Right lobe of liver (tissue), 6 donors: ENCODE results near the gene ZDHHC21. TPM values are rescaled to one million over a fixed set of nuclear protein-coding genes. Genes with fewer than 3 reads are reported as not detected.

Experiments used
- ATAC-seq, 4 donors: fragments of 200-7000 bp; cut with Tn5 transposase; one replicate each; pipeline ENCODE4 v1.9.1; 2020; ENCODE audit warnings: mild to moderate bottlenecking in 4 of 4, moderate library complexity in 4 of 4
- DNase-seq, 3 donors: peaks; one replicate each; pipeline ENCODE4 v3.0.0-alpha.2; 2020
- H3K27ac ChIP-seq, 3 donors: fragments of 200-600 bp; one replicate each; pipeline ENCODE4 v1.8.0; 2022
- H3K27me3 ChIP-seq, 2 donors: fragments of 200-600 bp; one replicate each; pipeline ENCODE4 v1.8.0; 2022
- H3K36me3 ChIP-seq, 4 donors: fragments of 200-600 bp; sonication (generic) in 1 of 4; one replicate each; pipeline versions ENCODE4 v1.5.1 to v1.8.0; 2017 to 2022; ENCODE audit warnings: control low read depth in 1 of 4
- H3K4me1 ChIP-seq, 4 donors: fragments of 200-600 bp; sonication (generic) in 1 of 4; one replicate each; pipeline versions ENCODE4 v1.5.1 to v1.8.0; 2017 to 2022; ENCODE audit warnings: control low read depth in 1 of 4
- H3K4me3 ChIP-seq, 3 donors: fragments of 200-600 bp; one replicate each; pipeline ENCODE4 v1.8.0; 2022
- H3K9me3 ChIP-seq, 4 donors: fragments of 200-600 bp; sonication (generic) in 1 of 4; one replicate each; pipeline versions ENCODE4 v1.5.1 to v1.8.0; 2017 to 2022; ENCODE audit warnings: control low read depth in 1 of 4
- POLR2A ChIP-seq: fragments of 450-650 bp; IDR thresholded peaks from one replicate; pipeline ENCODE4 v1.6.1; 2017; ENCODE audit warnings: antibody characterized with exemption, mild to moderate bottlenecking
- WGBS: methylation state at CpG from one replicate; pipeline ENCODE4 v1.1.6; 2018; ENCODE audit warnings: low coverage, low lambda C conversion rate; ENCODE audit not compliant: insufficient coverage; ENCODE audit errors: missing lambda C conversion rate; 5-methylcytosine and 5-hydroxymethylcytosine counted together
- intact Hi-C, 2 donors: fragments of 100-400 bp; cut with DNase I; formaldehyde crosslinking; loops; one replicate each; pipeline versions ENCODE4 v1.11.2 to v1.14.1; 2022
- total RNA-seq, 6 experiments: library from RNA; depleted of rRNA in 2 of 6; stranded (reverse); fragments of >200 nt in 2 of 6; fragmentation: NEBNext Ultra II Directional in 3 of 6; extraction: Animal tissue kit (Norgen Biotek cat#: 25700) in 3 of 6; gene quantifications; one replicate each; pipeline versions ENCODE4 v1.1.0 to v1.2.4, GENCODE V29; 2016 to 2023
- TF ChIP-seq, protein P1 (sequence below), 4 donors: fragments of 200-600 bp in 3 of 4; fragments of 450-650 bp in 1 of 4; IDR thresholded peaks; one replicate each; pipeline versions ENCODE4 v1.5.1 to v1.8.0; 2016 to 2022; ENCODE audit warnings: antibody characterized with exemption in 4 of 4, mild to moderate bottlenecking in 2 of 4
- donor health status: DM: no; HTN: yes; CAD: no.
- donor health status: DM: no; HTN: no; CAD: no.
- donor health status: DM: no; HTN: no; CAD: no.
- donor health status: DM: no; HTN: yes; CAD: no.
- donor health status: DM: no; HTN: yes; CAD: no.

The ZDHHC21 gene
- total RNA-seq, 6 experiments from 2014 or later: 2.7 to 5.3 (median 4.5) TPM

- no peak for ATAC-seq
Measured at GRCh38 chr9:14563902-14564624, 129.2 kb downstream of the ZDHHC21 start.

GRCh38 chr9:14561929-14562405, 131.3 kb downstream of the ZDHHC21 start:
- no peaks in the 10 kb centered on the region for H3K36me3 ChIP-seq
- no peak for TF ChIP-seq POLR2A
- TF ChIP-seq, protein P1, sequence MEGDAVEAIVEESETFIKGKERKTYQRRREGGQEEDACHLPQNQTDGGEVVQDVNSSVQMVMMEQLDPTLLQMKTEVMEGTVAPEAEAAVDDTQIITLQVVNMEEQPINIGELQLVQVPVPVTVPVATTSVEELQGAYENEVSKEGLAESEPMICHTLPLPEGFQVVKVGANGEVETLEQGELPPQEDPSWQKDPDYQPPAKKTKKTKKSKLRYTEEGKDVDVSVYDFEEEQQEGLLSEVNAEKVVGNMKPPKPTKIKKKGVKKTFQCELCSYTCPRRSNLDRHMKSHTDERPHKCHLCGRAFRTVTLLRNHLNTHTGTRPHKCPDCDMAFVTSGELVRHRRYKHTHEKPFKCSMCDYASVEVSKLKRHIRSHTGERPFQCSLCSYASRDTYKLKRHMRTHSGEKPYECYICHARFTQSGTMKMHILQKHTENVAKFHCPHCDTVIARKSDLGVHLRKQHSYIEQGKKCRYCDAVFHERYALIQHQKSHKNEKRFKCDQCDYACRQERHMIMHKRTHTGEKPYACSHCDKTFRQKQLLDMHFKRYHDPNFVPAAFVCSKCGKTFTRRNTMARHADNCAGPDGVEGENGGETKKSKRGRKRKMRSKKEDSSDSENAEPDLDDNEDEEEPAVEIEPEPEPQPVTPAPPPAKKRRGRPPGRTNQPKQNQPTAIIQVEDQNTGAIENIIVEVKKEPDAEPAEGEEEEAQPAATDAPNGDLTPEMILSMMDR (IDR thresholded peaks at IDR 0.05): no peak
- 12% methylated on average over 4 of the region's 9 CpGs for WGBS
- no peak overlapping the region for H3K4me3 ChIP-seq
- H3K27ac ChIP-seq: no peak overlapping the region
- no peaks in the 10 kb centered on the region for H3K9me3 ChIP-seq
- intact Hi-C loops: no loop called here
- ATAC-seq: no peak
- DNase-seq: no peak
- no peaks in the 10 kb centered on the region for H3K4me1 ChIP-seq
- H3K27me3 ChIP-seq: no peaks in the 10 kb centered on the region

More at GRCh38 chr9:14563902-14564624, 129.2 kb downstream of the ZDHHC21 start:
- intact Hi-C loops: no loop called here
- no peak for DNase-seq
- no peaks in the 10 kb centered on the region for H3K36me3 ChIP-seq
- 73% methylated on average over 9 of the region's 9 CpGs for WGBS
- no peaks in the 10 kb centered on the region for H3K9me3 ChIP-seq
- H3K27ac ChIP-seq: no peak overlapping the region
- no peaks in the 10 kb centered on the region for H3K27me3 ChIP-seq
- no peak overlapping the region for H3K4me3 ChIP-seq
- TF ChIP-seq, protein P1 (IDR thresholded peaks at IDR 0.05): no peak
- TF ChIP-seq POLR2A: no peak
- no peaks in the 10 kb centered on the region for H3K4me1 ChIP-seq

Other genes starting within 250 kb of the ZDHHC21 start
- not detected for gene CER1, start 29.3 kb upstream of the ZDHHC21 start, total RNA-seq
- gene FREM1, start 217.0 kb upstream of the ZDHHC21 start, total RNA-seq: 1 to 10 TPM in 3 of 6 experiments, under 1 TPM in 3; 0.12 to 2.6 (median 1.1) TPM